ENCODE measurements around the gene IQGAP3.

The IQGAP3 gene

DNA sequence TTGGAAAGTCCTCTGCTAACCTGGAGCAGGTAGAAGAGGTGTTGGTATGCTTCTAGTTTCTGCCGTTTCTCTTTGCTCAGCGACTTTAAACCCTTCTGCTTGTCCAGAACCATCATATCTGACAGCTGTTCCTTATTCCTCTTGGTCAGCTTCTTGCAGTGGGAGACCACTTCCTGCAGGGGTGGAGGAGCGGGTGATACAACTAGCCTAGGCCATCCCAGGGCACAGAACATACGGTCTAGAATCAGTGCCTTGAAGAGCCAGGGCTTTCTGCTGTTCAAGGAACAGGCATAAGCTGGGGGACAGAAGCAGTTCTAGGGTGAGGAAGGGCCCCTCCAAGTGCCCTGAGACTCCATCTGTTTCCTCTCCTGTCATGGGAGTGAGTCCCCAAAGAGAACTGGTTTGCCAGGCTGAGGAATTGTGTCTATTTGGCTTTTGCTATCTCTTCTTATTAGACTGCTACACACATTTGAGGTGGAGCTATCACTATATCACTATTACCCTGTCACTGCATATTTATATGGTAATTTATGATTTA, 32.5 kb downstream of the IQGAP3 start:
- DNase-seq = no peak

DNA sequence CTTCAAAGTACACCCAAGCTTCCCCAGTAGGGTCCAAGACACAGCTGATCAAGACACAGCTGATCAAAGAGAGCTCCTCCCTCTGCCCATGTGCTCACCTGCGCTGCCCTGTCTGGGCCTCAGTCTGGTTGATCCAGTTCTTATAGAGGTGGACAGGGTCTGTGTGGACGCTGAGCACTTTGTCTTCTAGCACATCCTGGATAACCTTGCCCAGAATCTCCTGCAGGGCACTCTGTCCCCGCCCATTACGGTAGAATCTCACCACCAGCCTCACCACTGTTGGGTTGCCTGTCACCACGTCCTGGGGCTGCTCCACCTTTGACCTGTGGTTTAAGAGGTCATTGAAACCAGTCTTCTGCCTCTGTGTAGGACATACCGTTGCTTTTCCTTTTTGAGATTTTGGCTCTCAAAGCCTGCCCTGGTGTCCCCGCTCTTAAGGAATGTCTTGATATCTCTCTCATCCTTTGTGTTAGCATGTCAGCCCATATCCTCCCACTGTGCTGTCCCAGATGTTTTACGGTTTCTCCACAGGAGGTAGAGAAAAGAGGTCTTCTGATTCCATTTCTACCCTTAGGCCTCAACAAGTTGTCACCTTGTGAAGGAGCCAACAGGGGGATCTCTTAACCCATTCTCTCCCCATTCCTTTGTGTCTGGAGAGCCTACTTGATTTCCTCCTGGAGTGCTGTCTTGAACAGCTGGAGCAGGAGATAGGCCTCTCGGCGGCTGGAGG, 33.5 kb downstream of the IQGAP3 start:
- DNase-seq = no peak

- no peak for DNase-seq
Observed at GRCh38 chr1:156537027-156537426, 35.3 kb downstream of the IQGAP3 start.

- DNase-seq = no peak
Observed at GRCh38 chr1:156534424-156535060, 37.8 kb downstream of the IQGAP3 start.

- DNase-seq = no peak
Observed at GRCh38 chr1:156533568-156534220, 38.7 kb downstream of the IQGAP3 start.

GRCh38 chr1:156532374-156532773, 40.0 kb downstream of the IQGAP3 start:
- no peak for DNase-seq

DNA sequence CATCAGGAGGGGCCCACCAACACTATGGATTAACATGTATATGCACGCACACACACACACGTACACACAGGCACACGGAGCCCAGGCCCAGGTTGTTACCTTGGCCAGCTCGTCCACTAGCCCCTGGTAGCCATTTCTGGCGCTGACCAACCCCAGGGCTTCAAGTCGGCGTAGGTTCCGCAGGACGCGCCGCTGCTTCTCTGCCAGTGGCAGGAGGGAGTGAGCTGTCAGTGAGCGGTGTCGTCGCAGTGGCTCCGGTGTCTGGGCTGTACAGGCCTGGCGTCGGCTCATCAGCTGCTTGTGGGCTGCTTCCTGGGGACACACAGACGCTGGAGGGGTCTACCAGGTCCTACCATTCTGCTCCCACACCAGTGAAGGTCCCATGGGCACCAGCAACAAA, 42.4 kb downstream of the IQGAP3 start:
- DNase-seq = no peak

DNA sequence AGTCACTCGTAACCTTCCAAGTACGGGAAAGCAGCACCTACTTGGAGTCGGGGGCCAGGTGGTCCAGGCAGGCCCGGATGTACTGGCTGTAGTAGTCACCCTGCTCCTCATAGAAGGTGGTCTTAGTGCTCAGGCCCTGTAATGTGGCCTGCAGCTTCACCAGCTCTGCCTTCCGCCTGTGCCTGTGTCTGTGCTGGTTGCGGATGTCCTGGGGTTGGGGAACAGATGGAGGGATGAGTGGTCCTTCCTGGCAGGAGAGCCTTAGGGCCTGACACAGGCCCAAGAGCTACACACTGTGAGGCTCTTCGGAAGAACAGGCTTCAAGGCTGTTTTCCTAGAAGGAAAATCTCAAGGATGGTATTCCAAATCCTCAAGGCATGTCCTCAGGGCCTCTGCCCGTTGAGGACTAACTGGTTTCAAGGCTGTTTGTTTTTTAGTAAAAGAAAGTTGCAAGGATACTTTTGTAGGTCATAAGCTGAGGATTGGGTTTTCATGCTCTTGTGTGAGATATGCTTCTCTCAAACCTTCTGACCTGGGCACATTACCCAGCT, 43.4 kb downstream of the IQGAP3 start:
- DNase-seq = no peak

GRCh38 chr1:156528231-156528630, 44.1 kb downstream of the IQGAP3 start:
- no peak for DNase-seq

- no peak for DNase-seq
Observed at GRCh38 chr1:156527584-156527983, 44.8 kb downstream of the IQGAP3 start.

DNA sequence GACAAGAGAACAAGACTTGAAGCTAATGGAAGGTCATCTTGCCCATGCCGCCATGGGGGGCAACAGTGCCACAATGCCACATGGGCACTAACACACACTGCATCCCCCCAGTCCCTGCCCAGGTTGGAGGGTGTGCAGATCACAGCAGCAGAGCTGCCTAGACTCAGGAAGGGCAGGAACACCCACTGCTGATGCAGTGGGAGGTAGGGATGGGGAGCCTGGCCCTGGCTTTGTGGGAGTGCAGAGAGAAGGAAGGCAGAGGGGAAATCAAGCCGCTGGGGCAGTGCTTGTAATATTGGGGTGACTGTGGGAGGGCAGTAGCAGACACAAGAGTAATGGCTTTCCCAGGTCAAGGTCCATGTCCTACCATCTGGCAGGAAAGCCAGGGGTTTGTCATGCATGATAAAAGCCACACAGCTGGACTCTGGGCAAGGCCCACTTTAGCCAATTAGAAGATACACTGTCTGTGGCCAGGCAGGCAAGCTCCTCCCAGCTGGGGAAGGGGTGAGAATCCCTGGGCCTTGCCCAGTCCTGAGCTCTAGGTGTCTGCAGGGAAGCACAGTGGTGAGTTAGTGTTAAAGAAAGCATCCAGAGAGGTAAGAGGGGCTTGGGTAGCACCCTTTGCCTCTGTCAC, 46.4 kb downstream of the IQGAP3 start:
- no peak for DNase-seq

- DNase-seq = no peak
Observed at GRCh38 chr1:156525071-156525501, 47.3 kb downstream of the IQGAP3 start.

DNA sequence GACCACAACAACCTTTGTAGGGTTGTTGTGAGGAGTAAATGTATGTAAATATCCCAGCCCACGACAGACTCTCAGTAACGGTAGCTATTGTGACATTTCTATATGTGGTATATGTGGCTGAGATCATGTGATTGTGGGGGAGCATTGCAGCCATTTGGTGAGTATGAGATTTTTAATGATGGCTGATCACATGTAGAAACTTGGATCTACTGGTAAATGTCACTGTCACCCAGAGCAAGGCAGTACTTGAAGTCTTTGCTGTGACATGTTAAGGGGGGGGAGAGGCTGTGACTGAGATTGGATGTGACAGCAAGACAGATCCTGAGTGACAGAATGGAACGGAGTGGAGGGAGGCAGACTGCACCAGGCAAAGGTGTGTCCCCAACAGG, 47.9 kb downstream of the IQGAP3 start:
- no peak for DNase-seq

DNA sequence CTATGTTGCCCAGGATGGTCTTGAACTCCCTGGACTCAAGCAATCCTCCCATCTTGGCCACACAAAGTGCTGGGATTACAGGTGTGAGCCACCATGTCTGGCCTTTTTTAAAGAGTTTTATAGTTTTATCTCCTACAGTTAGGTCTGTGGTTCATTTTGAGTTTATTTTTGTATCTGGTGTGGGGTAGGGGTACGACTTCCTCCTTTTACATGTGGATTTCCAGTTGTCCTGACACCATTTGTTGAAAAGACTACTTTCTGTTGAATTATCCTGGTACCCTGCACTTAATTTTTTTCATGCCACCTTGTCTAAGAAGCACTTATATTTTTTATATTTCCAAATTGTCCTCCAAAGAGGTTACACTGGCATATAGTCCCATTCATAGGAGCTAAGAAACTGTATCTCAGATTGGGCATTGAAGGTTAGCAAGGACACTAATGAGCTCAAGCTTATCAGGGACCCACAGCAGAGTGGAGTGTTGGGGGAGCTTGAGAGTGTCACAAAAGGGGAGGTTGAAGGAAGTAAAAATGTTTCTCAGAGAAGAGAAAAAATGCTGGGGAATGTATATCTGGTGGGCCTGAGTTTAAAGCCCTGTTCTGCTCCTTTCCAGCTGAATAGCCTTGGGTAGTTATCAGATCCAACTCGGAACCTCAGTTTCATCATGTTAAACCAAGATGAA, 48.4 kb downstream of the IQGAP3 start:
- no peak for DNase-seq

- no peak for DNase-seq
Observed at GRCh38 chr1:156522443-156522970, 49.9 kb downstream of the IQGAP3 start.

DNA sequence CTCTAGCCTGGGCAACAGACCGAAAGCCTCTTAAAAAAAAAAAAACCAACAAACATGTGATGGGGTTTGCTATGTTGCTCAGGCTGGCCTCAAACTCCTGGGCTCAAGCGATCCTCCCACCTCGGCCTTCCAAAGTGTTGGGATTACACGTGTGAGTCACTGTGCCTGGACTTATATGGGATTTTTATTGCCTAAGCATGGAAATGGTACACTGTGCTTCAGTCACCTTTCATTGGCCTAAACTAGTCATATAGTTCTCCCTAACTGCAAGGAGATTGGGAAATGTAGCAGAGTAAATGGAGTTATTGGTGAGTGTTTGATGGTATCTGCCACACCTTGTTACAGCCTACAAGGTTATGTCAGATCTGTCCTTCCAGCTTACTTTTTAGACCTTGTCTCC, 54.6 kb downstream of the IQGAP3 start:
- no peak for DNase-seq

GRCh38 chr1:156516821-156517220, 55.5 kb downstream of the IQGAP3 start:
- no peak for DNase-seq

- DNase-seq = no peak
Observed at GRCh38 chr1:156515956-156516355, 56.4 kb downstream of the IQGAP3 start.

DNA sequence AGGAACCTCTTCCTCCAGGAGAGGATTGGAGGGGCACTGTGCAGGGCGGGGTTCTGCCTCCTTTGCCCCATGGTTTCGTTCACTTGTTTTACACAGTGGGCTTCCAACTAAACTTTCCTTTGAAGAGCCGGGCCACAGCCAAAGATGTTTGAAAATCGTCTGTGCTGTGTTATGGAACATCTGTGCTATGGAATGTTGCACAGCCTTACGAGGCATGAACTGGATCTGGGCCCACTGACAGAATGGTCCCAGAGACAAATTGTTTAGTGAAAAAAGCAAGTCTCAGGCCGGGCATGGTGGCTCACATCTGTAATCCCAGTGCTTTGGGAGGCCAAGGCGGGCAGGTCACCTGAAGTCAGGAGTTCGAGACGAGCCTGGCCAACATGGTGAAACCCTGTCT, 59.2 kb downstream of the IQGAP3 start:
- no peak for DNase-seq

- DNase-seq = no peak
Observed at GRCh38 chr1:156511644-156512043, 60.7 kb downstream of the IQGAP3 start.

DNA sequence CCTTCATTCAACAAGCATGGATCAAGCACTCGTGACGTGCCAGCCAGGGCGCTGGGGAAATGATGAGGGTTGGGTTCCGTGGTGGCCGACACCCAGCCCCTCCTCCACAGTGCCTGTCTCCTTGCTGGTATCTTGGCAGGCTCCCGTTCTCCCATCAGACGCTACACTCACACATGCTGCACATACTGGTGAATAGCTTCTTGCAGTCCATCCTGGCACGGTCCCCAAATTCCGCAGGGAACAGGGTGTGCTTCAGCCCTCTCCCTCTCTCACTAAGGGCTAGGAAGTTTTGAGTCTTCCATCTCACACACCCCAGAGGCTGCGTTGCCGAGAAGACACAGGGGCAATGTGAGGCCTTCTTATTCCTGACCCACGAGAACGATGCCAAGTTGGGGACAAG, 61.7 kb downstream of the IQGAP3 start:
- DNase-seq = no peak

GRCh38 chr1:156509424-156510034, 62.8 kb downstream of the IQGAP3 start:
- DNase-seq = no peak

All from stimulated activated CD4-positive, alpha-beta T cell treated with anti-CD3 and anti-CD28 coated beads, Interleukin-4, amount 100 ng/mL, for 1 hour (primary cell).